NB4 (cell line): Measurements from ENCODE around the gene HS3ST2.

Source experiments
- POLR2A ChIP-seq: IDR thresholded peaks from 2 replicates; pipeline ENCODE4 v1.6.1; 2011; ENCODE audit warnings: mild to moderate bottlenecking; ENCODE audit not compliant: insufficient read length; ENCODE audit errors: extremely low read depth
- TF ChIP-seq, protein P1 (sequence below): IDR thresholded peaks from one replicate; pipeline ENCODE4 v1.5.1; 2012; ENCODE audit warnings: low read depth, low read length

DNA sequence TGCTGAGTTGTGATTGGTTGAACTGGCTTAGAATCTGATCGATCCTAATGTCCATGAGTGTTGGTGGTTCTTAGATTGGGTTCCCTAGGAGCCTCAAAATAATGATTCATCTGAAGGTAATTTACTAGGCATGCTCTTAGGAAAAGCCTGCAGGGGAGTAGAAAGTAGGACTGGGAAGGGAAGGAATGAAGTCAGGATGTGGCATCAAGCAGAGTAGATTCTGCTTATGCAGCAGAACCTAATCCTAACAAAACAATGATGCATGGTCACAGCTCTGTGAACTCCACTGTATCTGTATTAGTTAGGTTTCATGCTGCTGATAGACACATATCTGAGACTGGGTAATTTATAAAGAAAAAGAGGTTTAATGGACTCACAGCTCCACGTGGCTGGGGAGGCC, 132.5 kb downstream of the HS3ST2 start:
- TF ChIP-seq, protein P1, sequence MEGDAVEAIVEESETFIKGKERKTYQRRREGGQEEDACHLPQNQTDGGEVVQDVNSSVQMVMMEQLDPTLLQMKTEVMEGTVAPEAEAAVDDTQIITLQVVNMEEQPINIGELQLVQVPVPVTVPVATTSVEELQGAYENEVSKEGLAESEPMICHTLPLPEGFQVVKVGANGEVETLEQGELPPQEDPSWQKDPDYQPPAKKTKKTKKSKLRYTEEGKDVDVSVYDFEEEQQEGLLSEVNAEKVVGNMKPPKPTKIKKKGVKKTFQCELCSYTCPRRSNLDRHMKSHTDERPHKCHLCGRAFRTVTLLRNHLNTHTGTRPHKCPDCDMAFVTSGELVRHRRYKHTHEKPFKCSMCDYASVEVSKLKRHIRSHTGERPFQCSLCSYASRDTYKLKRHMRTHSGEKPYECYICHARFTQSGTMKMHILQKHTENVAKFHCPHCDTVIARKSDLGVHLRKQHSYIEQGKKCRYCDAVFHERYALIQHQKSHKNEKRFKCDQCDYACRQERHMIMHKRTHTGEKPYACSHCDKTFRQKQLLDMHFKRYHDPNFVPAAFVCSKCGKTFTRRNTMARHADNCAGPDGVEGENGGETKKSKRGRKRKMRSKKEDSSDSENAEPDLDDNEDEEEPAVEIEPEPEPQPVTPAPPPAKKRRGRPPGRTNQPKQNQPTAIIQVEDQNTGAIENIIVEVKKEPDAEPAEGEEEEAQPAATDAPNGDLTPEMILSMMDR: no peak
- TF ChIP-seq POLR2A: no peak
